Activated T-helper 1 cell treated with Interleukin-2 at 50 U/mL for 16 hours (primary cell): ENCODE results near the gene SRGAP3.

Source experiments
- DNase-seq: peaks from one replicate; pipeline ENCODE4 v3.0.0-alpha.2; 2020; ENCODE audit warnings: low read depth

Gene SRGAP3

GRCh38 chr3:8985876-8986275 is 263.6 kb downstream of the SRGAP3 start:
- no peak for DNase-seq

GRCh38 chr3:8985411-8985831 is 264.0 kb downstream of the SRGAP3 start:
- DNase-seq, result no peak

GRCh38 chr3:8984526-8984925 is 264.9 kb downstream of the SRGAP3 start:
- no peak for DNase-seq

GRCh38 chr3:8984081-8984480 is 265.4 kb downstream of the SRGAP3 start:
- DNase-seq, result no peak

- no peak for DNase-seq
Observed at GRCh38 chr3:8983591-8983990, 265.9 kb downstream of the SRGAP3 start.

GRCh38 chr3:8983026-8983425 is 266.4 kb downstream of the SRGAP3 start:
- no peak for DNase-seq

- no peak for DNase-seq
Observed at GRCh38 chr3:8982509-8982908, 266.9 kb downstream of the SRGAP3 start.

GRCh38 chr3:8981700-8982099 is 267.7 kb downstream of the SRGAP3 start:
- no peak for DNase-seq

GRCh38 chr3:8981296-8981695 is 268.1 kb downstream of the SRGAP3 start:
- no peak for DNase-seq

- DNase-seq, result no peak
Observed at GRCh38 chr3:8980756-8981257, 268.6 kb downstream of the SRGAP3 start.

- no peak for DNase-seq
Observed at GRCh38 chr3:8979262-8979661, 270.2 kb downstream of the SRGAP3 start.

GRCh38 chr3:8978551-8978950 is 270.9 kb downstream of the SRGAP3 start:
- no peak for DNase-seq

- no peak for DNase-seq
Observed at GRCh38 chr3:8976540-8977182, 272.8 kb downstream of the SRGAP3 start.

- no peak for DNase-seq
Observed at GRCh38 chr3:8975081-8976020, 274.1 kb downstream of the SRGAP3 start.

GRCh38 chr3:8974458-8974857 is 275.0 kb downstream of the SRGAP3 start:
- no peak for DNase-seq

GRCh38 chr3:8972639-8973038 is 276.8 kb downstream of the SRGAP3 start:
- DNase-seq, result no peak

GRCh38 chr3:8970971-8971589 is 278.4 kb downstream of the SRGAP3 start:
- DNase-seq, result peak; percentile 42

- DNase-seq, result no peak
Observed at GRCh38 chr3:8969241-8969640, 280.2 kb downstream of the SRGAP3 start.

GRCh38 chr3:8968375-8968882 is 281.0 kb downstream of the SRGAP3 start:
- no peak for DNase-seq

GRCh38 chr3:8967553-8967952 is 281.9 kb downstream of the SRGAP3 start:
- DNase-seq, result no peak

GRCh38 chr3:8966820-8967348 is 282.6 kb downstream of the SRGAP3 start:
- DNase-seq, result no peak

- no peak for DNase-seq
Observed at GRCh38 chr3:8966150-8966819, 283.2 kb downstream of the SRGAP3 start.
